HFFc6 (cell line): ENCODE results near the gene MIER2. TPM values are rescaled to one million over a fixed set of nuclear protein-coding genes. Genes with fewer than 3 reads are reported as not detected.

Experiments
- DNase-seq: peaks from one replicate; pipeline ENCODE4 v3.0.0-alpha.2; 2018
- H3K27ac Mint-ChIP-seq: 2 replicates; pipeline ENCODE4 v1.8.0; 2020; ENCODE audit warnings: mild to moderate bottlenecking, mixed read lengths
- H3K27me3 Mint-ChIP-seq: 2 replicates; pipeline ENCODE4 v1.8.0; 2021; ENCODE audit warnings: mild to moderate bottlenecking, moderate library complexity, mixed read lengths; ENCODE audit not compliant: insufficient read depth
- H3K36me3 Mint-ChIP-seq: 2 replicates; pipeline ENCODE4 v1.8.0; 2021; ENCODE audit warnings: low read depth, mixed read lengths
- H3K4me1 Mint-ChIP-seq: 2 replicates; pipeline ENCODE4 v1.8.0; 2020; ENCODE audit warnings: low read depth, mixed read lengths
- H3K4me3 Mint-ChIP-seq: 2 replicates; pipeline ENCODE4 v1.8.0; 2020; ENCODE audit warnings: mild to moderate bottlenecking, moderate library complexity, mixed read lengths
- H3K9me3 Mint-ChIP-seq: 2 replicates; pipeline ENCODE4 v1.8.0; 2020; ENCODE audit warnings: mild to moderate bottlenecking, mixed read lengths
- total RNA-seq, 6 experiments: library from RNA; stranded (reverse); fragmentation: NEBNext Ultra II Directional; extraction: Animal tissue kit (Norgen Biotek cat#: 25700); gene quantifications; 2 replicates in 1 of 6; 3 replicates in 5 of 6; pipeline ENCODE4 v1.2.3, GENCODE V29; 2021
- TF ChIP-seq, protein P1 (sequence below): fragments of 200-600 bp; sonication (generic); IDR thresholded peaks from 2 replicates; pipeline ENCODE4 v1.5.0; 2021; ENCODE audit warnings: antibody characterized with exemption, mild to moderate bottlenecking

MIER2 gene
- total RNA-seq, 6 experiments from 2014 or later, result 31.7 to 42.2 (median 33.4) TPM

DNA sequence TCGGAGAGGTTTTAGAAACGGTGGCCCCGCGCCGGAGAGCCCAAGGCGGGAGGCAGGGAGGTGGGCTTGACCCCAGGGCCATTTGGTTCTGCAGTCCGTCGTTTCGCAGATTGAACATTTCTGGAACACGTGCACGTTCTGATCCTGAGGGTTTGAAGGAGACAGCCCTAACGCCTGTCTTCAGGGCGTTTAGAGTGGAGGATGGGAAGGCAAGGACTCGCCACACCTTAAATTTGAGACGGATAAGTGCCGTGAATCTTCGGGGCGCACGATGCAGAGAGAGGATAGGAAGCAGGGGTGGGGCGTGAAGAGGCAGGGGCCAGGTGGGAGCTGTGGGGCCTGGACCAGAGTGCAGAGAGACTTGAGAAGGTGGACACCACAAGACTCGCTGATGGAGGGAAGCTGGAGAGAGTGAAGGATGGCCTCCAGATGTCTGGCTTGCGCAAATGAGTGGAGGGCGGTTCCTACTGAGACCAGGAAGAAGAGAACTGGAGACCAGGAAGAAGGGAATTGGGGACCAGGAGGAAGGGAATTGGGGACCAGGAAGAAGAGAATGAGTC lies 804 bp upstream of the MIER2 start:
- DNase-seq, result no peak
- Mint-ChIP-seq H3K4me1 (peaks cover 40% of the 10 kb centered on the region), H3K9me3 (no peaks in the 10 kb centered on the region), H3K27ac (no peak overlapping the region), H3K4me3 (peak overlapping the region; percentile 3; the same call in 1 of the 2 replicates), H3K36me3 (peaks cover 11% of the 10 kb centered on the region), H3K27me3 (no peaks in the 10 kb centered on the region; the same call in none of the 2 replicates)
- TF ChIP-seq, protein P1, sequence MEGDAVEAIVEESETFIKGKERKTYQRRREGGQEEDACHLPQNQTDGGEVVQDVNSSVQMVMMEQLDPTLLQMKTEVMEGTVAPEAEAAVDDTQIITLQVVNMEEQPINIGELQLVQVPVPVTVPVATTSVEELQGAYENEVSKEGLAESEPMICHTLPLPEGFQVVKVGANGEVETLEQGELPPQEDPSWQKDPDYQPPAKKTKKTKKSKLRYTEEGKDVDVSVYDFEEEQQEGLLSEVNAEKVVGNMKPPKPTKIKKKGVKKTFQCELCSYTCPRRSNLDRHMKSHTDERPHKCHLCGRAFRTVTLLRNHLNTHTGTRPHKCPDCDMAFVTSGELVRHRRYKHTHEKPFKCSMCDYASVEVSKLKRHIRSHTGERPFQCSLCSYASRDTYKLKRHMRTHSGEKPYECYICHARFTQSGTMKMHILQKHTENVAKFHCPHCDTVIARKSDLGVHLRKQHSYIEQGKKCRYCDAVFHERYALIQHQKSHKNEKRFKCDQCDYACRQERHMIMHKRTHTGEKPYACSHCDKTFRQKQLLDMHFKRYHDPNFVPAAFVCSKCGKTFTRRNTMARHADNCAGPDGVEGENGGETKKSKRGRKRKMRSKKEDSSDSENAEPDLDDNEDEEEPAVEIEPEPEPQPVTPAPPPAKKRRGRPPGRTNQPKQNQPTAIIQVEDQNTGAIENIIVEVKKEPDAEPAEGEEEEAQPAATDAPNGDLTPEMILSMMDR, result no peak

DNA sequence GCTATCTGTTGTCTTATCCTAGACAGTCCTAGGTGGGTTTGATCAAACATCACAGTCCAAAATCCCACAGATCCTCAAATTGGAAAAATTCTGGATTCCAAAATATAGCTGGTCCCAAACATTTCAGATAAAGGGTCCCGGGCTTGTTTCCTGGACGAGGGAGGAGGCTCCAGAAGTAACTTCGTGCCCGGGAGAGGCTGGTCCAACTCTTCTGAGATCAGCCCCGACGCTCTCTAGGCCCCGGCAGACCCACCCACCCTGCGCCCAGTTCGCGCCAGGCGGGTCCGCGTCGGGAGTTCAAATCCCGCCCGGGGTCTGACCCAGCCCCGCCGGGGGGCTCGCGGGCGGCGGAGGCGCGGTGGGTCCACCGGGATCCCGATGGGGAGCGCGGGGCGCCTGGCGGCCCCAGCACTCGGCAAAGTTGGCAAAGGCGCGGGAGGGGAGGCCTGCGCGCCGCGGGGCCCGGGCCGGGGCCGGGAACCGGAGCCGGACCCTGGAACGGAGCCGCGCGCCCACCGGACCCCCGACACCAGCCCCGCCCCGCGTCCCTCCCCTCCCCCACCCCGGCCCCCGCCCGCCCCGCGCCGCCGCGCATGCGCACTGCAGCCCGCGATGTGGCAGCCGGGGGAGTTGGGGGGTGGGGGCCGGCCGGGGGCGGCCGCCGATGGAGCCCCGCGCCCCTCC lies 513 bp downstream of the MIER2 start:
- Mint-ChIP-seq H3K4me1 (peaks cover 52% of the 10 kb centered on the region), H3K36me3 (peaks cover 24% of the 10 kb centered on the region), H3K4me3 (peak overlapping the region; percentile 93), H3K27me3 (peaks cover under 1% of the 10 kb centered on the region), H3K9me3 (no peaks in the 10 kb centered on the region), H3K27ac (peak overlapping the region; percentile 89)
- DNase-seq, result no peak
- TF ChIP-seq, protein P1, result no peak

DNA sequence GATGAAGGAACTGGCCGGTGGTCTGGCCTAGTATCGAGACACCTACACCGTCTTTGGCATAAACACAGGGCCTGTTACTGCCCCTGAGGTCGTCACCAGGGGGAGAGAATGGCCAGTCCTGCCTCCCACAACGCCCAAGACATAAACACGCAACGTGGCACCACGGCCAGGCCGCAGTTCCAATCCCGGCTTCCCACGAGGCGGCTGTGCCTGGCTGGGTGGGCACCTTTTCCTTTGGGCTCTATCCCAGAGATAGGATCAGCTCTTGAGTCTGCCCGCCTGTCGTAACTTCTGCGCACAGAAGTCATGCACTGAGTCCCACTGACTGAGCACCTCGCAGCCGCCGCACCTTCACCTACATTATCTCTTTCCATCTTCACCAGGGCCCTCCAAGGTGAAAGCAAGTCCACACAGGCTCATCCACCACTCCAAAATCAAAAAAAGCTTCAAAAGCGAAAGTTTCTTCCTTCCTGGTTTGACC lies 1.1 kb downstream of the MIER2 start:
- no peak for DNase-seq
- H3K4me1 Mint-ChIP-seq, result peaks cover 58% of the 10 kb centered on the region
- H3K27me3 Mint-ChIP-seq, result peaks cover 1% of the 10 kb centered on the region
- H3K27ac Mint-ChIP-seq, result peak overlapping the region; percentile 89
- no peaks in the 10 kb centered on the region for H3K9me3 Mint-ChIP-seq
- peaks cover 28% of the 10 kb centered on the region for H3K36me3 Mint-ChIP-seq
- TF ChIP-seq, protein P1, result no peak
- peak overlapping the region; percentile 93 for H3K4me3 Mint-ChIP-seq

DNA sequence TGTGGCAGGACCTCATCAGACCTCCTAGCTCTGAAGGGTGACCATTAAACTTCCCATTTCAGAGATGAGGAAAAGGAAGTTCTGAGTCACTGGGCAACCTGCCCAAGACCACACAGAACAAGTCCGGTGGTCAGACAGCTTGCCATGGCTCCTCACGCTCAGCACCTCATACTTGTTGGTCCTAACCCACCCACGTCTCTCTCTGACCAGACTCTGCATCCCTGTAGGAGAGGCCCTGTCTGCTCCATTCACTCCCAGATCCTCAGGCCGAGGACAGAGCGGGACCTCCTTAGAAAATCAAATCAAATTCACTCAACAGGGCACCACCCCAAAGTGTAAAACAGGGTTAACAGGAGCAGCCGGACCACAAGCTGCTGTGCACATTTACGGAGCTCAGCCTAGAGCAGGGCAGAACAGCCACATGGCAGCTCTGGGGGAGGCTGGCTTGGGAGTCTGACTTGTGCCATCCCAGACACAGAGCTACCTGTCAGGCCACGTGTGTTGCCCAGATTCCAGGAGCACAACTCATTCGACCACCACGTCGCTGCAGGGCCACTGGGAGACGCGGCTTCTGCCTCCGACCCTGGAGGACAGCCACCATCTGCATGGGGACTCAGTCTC lies 1.7 kb downstream of the MIER2 start:
- Mint-ChIP-seq H3K9me3 (no peaks in the 10 kb centered on the region), H3K4me3 (peak overlapping the region; percentile 93), H3K36me3 (peaks cover 33% of the 10 kb centered on the region), H3K27ac (peak overlapping the region; percentile 89), H3K27me3 (peaks cover 1% of the 10 kb centered on the region), H3K4me1 (peaks cover 61% of the 10 kb centered on the region)
- TF ChIP-seq, protein P1, result no peak
- peak; percentile 84 for DNase-seq

DNA sequence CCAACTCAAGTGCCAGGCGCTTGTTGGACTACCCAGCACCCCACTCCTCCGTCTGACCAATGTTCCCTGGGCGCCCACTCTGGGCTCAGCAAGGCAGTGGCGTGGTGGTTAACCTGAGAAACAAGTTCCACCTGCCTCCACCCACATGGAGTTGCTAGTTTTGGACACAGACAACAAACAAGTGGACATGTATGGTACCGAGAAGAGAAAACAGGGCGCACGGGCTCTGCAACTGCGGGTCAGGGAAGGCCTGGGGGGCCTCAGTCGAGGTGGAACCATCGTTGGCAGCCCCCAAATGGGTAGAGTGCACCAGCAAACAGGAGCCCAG lies 2.5 kb downstream of the MIER2 start:
- Mint-ChIP-seq H3K36me3 (peaks cover 36% of the 10 kb centered on the region), H3K27ac (peak overlapping the region; percentile 89), H3K4me1 (peaks cover 61% of the 10 kb centered on the region), H3K27me3 (peaks cover 1% of the 10 kb centered on the region), H3K4me3 (peak overlapping the region; percentile 93), H3K9me3 (no peaks in the 10 kb centered on the region)
- TF ChIP-seq, protein P1, result no peak
- DNase-seq, result no peak
